UCSD-AML1 (cell line): ENCODE measurements around the gene CYB5R4.

Experiments used
- DNase-seq: peaks from one replicate; lab custom pipeline; 2025; ENCODE audit not compliant: unreplicated experiment; lab: John Stamatoyannopoulos, UW

The CYB5R4 gene

GRCh38 chr6:83976037-83976755 is 116.7 kb downstream of the CYB5R4 start:
- DNase-seq = no peak

GRCh38 chr6:83976871-83977270 is 117.4 kb downstream of the CYB5R4 start:
- DNase-seq = no peak

GRCh38 chr6:83978324-83978734 is 118.8 kb downstream of the CYB5R4 start:
- DNase-seq = no peak

GRCh38 chr6:83978997-83979396 is 119.5 kb downstream of the CYB5R4 start:
- no peak for DNase-seq

- no peak for DNase-seq
Measured at GRCh38 chr6:83984411-83984810, 124.9 kb downstream of the CYB5R4 start.

- no peak for DNase-seq
Measured at GRCh38 chr6:83985308-83985713, 125.8 kb downstream of the CYB5R4 start.

GRCh38 chr6:83985715-83986114 is 126.2 kb downstream of the CYB5R4 start:
- no peak for DNase-seq

- DNase-seq = no peak
Measured at GRCh38 chr6:83998021-83998584, 138.6 kb downstream of the CYB5R4 start.

- DNase-seq = no peak
Measured at GRCh38 chr6:84001119-84001518, 141.6 kb downstream of the CYB5R4 start.

- DNase-seq = no peak
Measured at GRCh38 chr6:84002226-84002625, 142.7 kb downstream of the CYB5R4 start.

- no peak for DNase-seq
Measured at GRCh38 chr6:84003131-84003530, 143.6 kb downstream of the CYB5R4 start.

GRCh38 chr6:84003654-84004053 is 144.2 kb downstream of the CYB5R4 start:
- no peak for DNase-seq

GRCh38 chr6:84007871-84008270 is 148.4 kb downstream of the CYB5R4 start:
- DNase-seq = no peak

- no peak for DNase-seq
Measured at GRCh38 chr6:84013354-84013753, 153.9 kb downstream of the CYB5R4 start.

GRCh38 chr6:84013931-84014330 is 154.4 kb downstream of the CYB5R4 start:
- DNase-seq = no peak

GRCh38 chr6:84016029-84016428 is 156.5 kb downstream of the CYB5R4 start:
- no peak for DNase-seq
